GM21576 (cell line): Measurements from ENCODE around the gene ANXA2R.
"Not testable (repeated sequence)": the region's sequence is repeated elsewhere in the genome, so short reads cannot be mapped to it uniquely, and the experiment has no call there.

Experiments used
- ATAC-seq: cut with Tn5 transposase; IDR thresholded peaks from one replicate; pipeline ENCODE4 v1.9.1; 2021; ENCODE audit warnings: mild to moderate bottlenecking, moderate library complexity; ENCODE audit not compliant: unreplicated experiment

ANXA2R gene, protein sequence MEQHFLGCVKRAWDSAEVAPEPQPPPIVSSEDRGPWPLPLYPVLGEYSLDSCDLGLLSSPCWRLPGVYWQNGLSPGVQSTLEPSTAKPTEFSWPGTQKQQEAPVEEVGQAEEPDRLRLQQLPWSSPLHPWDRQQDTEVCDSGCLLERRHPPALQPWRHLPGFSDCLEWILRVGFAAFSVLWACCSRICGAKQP

DNA sequence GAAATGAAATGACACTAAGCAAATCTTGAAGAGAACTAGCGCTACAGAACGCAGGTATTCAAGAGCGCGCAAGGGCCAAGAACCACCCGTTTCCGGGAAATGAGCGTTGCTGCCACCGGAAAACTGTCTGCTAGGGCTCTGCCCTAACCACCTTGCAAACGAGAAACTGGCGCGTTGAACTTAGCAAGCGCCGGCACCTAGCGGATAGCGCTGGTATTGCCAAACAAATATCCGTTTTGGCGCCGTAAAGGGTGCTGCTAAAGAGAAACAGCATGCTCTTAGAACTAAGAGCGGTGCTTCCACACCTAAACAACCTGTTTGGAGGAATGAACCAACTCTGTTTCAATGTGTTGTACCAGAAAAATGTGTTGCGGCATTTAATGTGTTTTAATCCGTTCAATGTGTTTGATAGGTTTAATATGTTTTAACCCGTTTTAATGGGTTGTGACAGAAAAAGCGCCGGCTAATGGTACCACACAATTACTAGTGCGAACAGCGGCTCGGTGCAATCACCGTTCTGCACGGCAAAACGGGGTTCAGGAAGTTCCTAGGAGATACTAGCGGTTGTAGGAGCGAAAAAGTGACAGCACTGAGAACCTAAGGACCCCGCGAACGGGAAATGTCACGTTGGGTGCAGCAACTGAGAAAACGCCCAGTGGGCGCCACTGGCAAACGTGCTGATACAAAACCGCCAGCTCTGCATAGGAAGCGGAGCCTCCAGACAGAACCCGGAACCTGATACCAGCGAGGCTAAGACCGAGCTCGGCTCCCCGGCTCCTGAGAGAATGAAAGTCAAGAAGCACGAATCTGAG is at the start of gene ANXA2R:
Gene ANXA2R, minus strand, starts transcription at position 33 of the 812 bp plus-strand sequence. CDS start 273 bp downstream, outside the sequence.
- peak; percentile 37 for ATAC-seq

DNA sequence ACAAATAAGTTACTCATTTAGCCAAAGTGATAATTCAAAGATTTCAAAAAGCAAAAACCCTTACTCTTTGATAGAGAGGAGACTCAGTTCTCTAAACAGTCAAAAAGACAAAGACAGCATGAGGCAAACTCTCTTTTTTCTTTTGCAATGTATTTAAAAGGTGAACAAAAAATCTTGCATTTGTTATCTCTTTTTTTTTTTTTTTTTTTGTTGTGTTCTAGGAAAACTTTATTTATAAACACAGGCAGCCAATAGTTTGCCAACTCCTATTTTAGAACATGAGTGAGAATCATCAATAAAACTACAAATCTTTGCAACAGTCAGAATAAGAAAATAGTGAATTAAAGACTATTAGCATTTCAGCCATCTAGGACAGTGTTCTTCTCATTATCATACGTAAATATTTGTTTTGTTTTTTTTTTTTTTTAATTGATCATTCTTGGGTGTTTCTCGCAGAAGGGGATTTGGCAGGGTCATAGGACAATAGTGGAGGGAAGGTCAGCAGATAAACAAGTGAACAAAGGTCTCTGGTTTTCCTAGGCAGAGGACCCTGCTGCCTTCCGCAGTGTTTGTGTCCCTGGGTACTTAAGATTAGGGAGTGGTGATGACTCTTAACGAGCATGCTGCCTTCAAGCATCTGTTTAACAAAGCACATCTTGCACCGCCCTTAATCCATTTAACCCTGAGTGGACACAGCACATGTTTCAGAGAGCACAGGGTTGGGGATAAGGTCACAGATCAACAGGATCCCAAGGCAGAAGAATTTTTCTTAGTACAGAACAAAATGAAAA is 46.2 kb upstream of the ANXA2R start:
- not testable (repeated sequence) for ATAC-seq

DNA sequence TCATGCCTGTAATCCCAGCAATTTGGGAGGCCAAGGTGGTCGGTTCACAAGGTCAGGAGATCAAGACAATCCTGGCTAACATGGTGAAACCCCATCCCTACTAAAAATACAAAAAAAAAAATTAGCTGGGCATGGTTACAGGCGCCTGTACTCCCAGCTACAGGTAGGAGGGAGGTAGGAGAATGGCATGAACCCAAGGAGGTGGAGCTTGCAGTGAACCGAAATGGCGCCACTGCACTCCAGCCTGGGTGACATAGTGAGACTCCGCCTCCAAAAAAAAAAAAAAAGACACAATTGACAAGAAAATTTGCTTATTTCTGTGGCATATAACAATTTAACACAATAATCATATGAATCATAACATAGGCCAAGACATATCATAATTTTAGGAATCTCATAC is 45.3 kb upstream of the ANXA2R start:
- no peak for ATAC-seq

DNA sequence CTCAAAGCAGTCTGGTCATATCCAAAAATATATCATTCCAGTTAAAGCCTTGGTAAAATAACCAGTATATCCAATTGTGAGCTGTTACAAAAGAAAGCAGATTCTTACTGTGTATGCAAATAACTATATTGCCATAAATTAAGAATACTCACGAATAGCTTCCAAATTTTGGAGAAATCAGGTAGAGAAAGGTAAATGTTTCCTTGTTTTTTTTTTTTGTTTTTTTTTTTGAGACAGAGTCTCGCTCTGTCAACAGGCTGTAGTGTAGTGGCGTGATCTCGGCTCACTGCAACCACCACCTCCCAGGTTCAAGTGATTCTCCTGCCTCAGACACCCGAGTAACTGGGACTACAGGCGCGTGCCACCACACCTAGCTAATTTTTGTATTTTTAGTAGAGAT is 44.3 kb upstream of the ANXA2R start:
- ATAC-seq, result not testable (repeated sequence)

DNA sequence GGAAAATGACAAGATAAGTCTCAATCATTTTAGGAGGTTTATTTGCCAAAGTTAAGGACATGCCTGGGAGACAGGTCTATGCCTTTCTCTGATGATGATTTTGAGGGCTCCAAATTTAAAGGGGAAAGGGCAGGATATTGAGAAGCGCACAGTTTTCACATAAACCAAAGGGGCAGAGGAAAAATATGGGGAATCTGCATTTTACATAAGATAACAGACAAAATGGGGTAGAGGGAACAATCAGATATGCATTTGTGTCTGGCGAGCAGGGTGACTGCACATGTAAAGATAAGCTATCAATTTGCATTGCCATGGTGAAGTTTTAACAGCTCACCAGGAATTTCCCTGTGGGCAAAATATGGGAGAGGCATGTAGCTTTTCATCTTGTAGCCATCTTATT is 41.2 kb upstream of the ANXA2R start:
- ATAC-seq, result not testable (repeated sequence)

DNA sequence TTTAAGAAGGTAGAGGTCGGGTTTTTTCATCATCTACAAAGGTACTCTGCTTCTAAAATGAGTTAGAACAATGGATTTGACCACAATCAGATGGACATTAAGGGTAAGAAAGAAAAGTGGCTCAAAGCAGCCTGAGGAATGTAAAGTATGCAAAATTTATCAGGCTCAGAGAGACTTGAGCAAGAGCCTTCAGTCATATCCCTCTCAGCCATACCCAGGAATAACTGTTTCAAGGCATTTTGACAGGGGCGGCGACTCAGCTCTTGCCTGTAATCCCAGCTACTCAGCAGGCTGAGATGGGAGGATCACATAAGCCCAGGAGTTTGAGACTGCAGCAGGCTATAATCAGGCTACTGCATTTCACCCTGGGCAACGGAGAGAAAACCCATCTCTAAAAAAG is 38.8 kb upstream of the ANXA2R start:
- ATAC-seq, result no peak

DNA sequence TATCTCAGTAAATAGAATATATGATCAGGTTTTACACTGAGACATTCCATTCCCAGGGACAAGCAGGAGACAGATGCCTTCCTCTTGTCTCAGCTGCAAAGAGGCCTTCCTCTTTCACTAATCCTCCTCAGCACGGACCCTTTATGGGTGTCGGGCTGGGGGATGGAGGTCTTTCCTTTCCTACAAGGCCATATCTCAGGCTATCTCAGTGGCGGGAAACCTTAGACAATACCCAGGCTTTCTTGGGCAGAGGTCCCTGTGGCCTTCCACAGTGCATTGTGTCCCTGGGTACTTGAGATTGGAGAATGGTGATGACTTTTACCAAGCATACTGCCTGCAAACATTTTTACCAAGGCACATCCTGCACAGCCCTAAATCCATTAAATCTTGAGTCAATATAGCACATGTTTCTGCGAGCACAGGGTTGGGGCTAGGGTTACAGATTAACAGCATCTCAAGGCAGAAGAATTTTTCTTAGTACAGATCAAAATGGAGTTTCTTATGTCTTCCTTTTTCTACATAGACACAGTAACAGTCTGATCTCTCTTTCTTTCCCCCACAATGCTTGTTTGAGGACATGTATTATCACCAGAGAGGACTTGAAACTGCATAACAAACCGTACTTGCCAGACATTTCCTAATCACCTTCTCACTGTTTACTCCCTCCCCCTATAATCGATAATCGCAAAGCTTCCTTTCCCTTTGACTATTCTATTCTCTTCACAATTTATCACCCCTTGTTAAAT is 37.5 kb upstream of the ANXA2R start:
- ATAC-seq, result not testable (repeated sequence)

DNA sequence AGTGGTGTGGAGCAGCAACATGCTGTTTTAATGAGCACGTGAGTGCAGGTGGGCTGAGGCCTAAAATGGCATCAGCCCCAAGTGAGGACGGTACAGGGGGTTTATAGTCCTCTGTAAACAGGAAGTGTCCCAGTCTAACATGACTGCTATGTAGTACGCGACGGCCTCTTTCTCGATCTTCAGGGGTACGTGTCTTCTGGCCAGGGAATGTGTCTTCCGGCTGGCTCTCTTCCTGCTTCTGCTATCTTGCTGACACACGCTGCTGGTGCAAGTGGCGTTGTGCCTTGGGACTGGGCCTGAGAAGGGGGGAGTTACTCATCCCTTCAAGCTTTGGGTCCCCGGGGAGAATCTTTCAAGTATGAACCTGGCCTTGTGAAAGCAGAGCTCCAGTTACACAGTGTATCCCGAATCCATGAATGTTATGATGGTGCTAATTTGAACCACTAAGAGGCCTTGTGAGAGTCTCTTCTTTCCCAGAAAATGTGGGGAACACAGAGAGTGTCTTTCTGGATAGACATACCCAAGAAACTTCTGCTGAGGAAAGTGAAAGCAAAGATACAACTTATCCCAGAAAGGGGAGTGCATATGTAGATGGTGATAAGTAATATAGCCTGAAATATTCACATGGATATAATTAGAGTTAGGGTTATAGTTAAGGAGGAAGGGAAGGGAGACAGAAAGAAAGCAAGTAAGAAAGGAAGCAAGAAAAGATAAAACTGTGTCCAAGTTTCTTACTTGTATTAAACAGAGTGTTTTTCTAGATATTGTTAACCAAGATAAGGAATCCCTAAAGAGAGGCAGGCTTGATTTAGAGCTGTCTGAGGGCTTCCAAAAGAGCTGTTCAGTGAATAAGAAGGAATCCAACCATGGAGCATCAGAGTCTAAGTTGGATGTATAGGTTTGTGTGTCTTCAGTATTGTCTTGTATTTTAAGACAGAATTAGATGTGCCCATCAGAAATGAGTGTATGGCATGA is 35.5 kb upstream of the ANXA2R start:
- no peak for ATAC-seq

DNA sequence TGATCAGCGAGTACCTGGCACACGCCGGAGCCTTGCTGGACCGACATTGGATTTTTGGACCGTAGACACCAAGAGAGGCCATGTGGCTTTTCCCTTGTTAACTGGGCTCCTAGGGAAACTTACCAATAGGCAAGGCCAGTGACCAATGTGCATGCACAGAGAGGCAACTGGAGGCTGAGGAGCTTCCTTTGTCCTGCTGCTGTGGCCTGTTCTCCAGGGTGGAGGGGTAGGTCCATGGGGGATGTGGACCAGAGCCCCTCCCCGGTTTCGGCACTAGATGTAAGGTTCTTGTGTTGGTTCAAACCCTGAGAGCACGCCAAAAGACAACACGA is 34.8 kb upstream of the ANXA2R start:
- no peak for ATAC-seq

DNA sequence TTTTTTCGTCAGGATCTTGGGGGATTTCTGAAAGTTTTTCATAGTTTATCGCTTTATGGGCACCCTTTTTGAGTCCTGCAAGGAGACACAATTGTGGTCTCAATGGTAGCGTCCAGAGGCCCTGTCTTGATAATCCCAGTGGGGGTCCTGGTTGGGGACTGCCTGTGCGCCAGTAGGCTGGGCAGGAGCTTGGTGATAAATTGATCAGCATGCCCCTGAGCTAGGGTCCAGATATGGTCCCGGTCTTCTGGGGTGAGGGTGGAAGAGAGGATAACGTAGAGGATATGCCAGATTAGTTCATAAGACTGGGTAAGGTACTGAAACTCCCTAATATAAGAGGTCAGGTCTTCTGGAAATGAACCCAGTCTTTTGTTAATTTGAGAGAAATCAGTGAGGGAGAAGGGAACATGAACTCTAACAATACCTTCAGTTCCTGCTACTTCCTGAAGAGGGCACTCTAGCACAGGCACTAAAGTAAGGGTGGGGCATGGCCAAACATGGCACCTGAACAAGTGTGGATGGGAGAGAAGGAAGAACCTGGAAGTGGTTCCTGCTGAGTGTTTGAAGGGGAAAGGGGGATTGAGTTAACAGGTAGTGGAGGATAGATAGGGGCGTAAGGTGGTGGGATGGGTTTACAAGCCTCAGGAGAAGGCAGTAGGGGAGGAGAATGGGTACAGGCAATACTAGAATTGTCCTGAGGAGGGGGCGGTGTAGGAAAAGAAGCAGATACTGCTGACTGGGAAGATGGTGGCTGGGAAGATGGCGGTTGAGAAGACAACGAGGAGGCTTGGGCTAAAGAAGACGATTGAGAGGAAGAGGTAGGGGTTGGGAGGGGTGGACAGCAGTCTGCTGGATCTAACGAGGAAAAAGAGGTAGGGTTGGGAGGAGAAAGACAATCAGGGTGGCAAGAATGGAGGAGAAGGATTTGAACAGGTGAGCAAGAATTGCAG is 33.8 kb upstream of the ANXA2R start:
- ATAC-seq, result no peak

DNA sequence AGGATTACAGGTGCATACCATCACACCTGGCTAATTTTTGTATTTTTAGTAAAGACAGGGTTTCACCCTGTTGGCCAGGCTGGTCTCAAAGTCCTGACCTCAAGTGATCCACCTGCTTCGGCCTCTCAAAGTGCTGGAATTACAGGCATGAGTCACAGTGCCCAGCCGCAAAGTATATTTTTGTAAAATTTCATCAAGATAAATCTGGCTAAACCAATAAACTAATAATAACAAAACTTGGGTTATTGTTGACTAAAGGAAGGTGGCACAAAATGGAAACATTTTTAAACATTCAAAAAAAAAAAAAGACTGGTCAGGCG is 29.2 kb upstream of the ANXA2R start:
- ATAC-seq, result not testable (repeated sequence)

DNA sequence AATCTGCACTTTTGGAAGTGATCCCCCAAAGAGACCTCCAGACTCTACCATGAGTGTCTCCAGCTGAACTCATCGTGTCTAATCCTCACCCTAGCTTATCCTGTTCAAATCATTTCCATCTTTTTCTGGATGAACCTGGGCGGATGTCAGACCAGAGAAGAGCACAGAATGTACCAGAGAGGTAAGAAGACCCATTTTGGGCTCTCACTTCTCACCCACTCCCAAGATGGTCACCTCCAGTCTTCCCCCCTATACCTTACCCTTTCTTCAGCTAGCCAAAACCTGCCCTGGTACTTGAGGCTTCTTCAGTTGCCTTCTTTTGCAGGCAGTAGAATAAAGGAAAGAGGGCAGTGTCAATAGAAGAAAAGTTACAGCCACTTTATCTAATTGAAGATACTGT is 27.9 kb upstream of the ANXA2R start:
- ATAC-seq, result no peak

DNA sequence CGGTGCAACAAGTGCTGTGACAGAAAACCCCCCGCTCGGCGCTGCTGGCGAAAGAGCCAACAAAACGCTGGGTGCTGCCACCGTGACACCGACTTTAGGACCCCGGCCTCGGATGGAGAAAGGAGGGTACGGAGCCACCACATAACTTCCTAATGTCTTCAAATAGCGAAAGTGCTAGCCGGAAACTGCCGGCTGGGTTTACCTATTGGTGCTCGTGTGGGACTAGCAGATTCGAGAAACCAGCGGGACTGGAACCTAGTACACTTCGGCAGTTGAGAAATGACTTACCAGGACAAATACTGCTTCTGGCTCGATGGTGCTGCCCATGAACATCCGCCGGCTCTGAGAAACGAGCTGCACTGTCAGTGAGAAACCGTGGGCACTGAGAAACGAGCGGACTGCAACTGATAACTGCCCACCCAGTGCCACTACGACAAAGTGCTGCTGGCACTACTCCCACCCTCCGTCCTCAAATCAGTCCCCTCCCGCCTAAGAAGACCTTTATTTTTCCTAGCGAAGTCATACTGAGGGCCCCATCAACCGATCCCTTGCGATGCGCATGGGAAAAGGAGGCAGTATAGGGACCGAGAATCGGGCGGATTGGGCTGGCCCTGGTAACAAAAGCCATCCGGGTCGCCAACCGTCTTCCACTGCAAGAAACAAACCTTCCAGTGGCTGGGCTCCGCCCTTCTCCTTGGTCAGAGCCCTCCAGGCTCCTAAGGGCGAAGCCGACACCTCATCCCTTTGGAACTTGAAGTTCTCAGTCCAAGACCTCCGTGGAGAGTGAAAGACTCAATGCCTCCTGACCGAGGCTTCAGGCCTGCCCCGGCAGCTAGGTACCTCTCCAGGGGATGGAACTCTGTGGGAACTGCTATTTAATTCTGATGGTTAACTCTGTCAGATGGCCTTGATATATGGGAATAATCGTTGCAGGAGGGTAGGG is 27.0 kb upstream of the ANXA2R start:
- ATAC-seq, result peak; percentile 41

DNA sequence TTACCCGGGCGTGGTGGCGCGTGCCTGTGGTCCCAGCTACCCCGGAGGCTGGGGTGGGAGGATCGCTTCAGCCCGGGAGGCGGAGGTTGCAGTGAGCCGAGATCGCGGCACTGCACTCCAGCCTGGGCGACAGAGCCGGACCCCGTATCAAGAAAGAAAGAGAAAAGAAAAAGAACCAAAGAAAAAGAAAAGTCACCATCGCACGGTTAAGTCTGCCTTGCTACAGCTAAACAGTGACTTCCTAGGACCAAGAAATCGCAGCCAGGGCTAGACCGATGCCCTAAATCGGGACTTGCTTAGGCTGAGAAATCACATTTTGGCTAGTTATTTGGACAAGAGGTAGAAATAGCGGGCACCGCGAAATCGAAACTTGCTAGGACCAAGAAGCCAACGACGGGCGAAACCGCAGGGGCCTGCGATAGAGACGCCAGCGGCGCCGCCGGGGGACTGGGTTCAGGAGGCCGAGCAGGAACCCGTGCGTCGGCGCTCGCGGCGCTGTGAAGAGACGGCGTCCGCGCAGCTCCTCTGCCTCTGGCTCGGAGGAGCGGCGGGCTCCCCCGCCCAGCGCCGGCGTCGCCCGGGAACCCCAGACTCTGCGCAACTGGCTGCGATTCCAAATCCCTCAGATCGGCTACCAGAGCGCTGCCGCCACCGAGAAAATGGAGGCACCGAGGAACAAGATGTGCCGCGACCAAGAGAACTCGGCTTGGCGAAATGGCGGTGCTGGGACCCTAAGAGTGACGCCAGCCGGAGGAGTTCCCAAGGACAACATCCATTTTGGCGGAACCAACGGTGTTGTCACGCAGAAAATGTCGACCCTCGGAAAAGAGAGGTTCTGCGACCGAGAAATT is 26.1 kb upstream of the ANXA2R start:
- ATAC-seq, result peak; percentile 23

DNA sequence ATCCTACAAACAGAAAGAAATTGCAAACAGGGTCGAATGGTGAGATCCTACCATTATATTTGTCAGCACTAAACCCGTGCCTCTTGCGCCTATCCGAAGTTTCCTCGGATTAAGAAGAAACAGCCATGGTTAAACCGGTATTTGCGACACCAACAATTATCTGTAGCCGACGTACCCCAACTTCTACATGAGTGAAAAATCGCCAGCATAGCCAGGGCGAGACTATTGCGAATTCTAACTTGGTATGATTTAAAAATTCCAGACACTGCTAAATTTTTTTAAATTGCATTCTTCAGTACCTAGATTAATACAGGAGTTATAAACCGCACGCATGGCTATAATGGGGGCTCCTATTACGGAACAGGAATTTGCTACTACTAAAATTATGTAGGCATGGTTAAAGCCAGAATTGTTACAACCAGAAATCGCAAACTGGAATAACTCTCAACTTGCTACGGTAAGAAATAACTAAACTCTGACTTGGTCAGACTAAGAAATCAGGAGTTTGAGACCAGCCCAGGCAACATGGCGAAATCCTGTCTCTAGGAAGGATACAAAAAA is 25.3 kb upstream of the ANXA2R start:
- ATAC-seq, result no peak

DNA sequence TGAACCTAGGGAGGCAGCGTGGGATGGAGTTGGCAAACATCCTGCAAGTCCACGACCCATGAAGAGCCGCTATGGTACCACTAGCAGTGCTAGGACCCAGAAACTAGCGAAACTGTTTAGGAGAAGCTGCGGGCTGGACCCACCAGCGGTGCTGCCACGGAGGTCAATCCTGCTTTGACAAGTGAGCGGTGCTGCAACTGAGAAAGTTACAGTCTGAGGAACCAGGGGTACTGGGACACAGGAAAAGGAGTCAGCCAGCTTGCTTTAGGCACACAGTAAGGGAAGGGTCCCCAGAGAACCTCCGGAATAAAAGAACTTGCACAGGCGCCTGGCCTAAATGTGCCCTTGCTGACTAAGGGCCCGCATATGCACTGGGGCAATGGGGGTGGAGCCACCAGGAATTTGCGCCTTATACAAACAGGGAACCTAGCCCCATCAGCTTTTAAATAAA is 23.6 kb upstream of the ANXA2R start:
- ATAC-seq, result no peak
